ENCODE measurements around the gene RBMX.
A peak's percentile ranks its signal among the peaks of the same experiment; 100 is the strongest.
"Not testable (repeated sequence)": the region's sequence is repeated elsewhere in the genome, so short reads cannot be mapped to it uniquely, and the experiment has no call there.

Gene RBMX

GRCh38 chrX:136880452-136881013 lies at the start of gene RBMX:
Gene RBMX (minus strand): TSS chrX:136880725. CDS start chrX:136879427, 1,298 bp downstream.
- DNase-seq (ENCODE audit: low spot score), result peak; percentile 79
- no peak for TF ChIP-seq CTCF (IDR thresholded peaks at IDR 0.05; ENCODE audit: extremely low read depth, missing control alignments)

DNA sequence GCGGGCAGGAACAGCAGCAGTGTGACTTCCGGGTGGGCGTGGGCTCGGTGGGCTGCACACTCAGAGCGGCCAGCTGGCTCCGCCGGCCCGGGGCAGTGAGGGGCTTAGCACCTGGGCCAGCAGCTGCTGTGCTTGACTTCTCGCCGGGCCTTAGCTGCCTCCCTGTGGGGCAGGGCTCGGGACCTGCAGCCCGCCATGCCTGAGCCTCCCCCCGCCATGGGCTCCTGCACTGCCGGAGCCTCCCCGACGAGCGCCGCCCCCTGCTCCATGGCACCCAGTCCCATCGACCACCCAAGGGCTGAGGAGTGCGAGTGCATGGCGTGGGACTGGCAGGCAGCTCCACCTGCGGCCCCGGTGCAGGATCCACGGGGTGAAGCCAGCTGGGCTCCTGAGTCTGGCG lies 40.9 kb upstream of the RBMX start:
- not testable (repeated sequence) for DNase-seq (ENCODE audit: low spot score)

- no peak for DNase-seq (ENCODE audit: low spot score)
- TF ChIP-seq CTCF (IDR thresholded peaks at IDR 0.05; ENCODE audit: extremely low read depth, missing control alignments), result no peak
Observed at GRCh38 chrX:136920001-136920400, 39.5 kb upstream of the RBMX start.

DNA sequence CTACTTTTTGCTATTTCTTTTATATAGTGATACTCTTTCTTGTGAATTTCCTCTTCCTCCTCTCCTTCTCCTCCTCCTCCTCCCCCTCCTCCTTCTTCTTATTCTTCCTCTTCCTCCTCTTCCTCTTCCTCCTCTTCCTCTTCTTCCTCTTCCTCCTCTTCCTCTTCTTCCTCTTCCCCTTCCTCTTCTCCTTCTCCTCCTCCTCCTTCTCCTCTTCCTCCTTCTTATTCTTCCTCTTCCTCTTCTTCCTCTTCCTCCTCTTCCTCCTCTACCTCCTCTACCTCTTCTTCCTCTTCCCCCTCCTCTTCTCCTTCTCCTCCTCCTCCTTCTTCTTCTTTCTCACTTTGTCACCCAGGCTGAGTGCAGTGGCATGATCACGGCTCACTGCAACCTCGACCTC lies 36.3 kb upstream of the RBMX start:
- DNase-seq (ENCODE audit: low spot score), result no peak
- no peak for TF ChIP-seq CTCF (IDR thresholded peaks at IDR 0.05; ENCODE audit: extremely low read depth, missing control alignments)

- not testable (repeated sequence) for DNase-seq (ENCODE audit: low spot score)
Observed at GRCh38 chrX:136911661-136912060, 31.1 kb upstream of the RBMX start.

- no peak for DNase-seq (ENCODE audit: low spot score)
Observed at GRCh38 chrX:136911253-136911652, 30.7 kb upstream of the RBMX start.

GRCh38 chrX:136910565-136911035 lies 30.1 kb upstream of the RBMX start:
- DNase-seq (ENCODE audit: low spot score), result no peak
- no peak for TF ChIP-seq CTCF (IDR thresholded peaks at IDR 0.05; ENCODE audit: extremely low read depth, missing control alignments)

More at GRCh38 chrX:136911253-136911652, 30.7 kb upstream of the RBMX start:
- no peak for TF ChIP-seq CTCF (IDR thresholded peaks at IDR 0.05; ENCODE audit: extremely low read depth, missing control alignments)

- no peak for TF ChIP-seq CTCF (IDR thresholded peaks at IDR 0.05; ENCODE audit: extremely low read depth, missing control alignments)
- peak; percentile 68 for DNase-seq (ENCODE audit: low spot score)
Observed at GRCh38 chrX:136909706-136910564, 29.4 kb upstream of the RBMX start.

Data from GM20000 (cell line).